A549 treated with AZD9567 at 1 μM for 4 hours (cell line): ENCODE measurements around the gene VANGL2. TPM values are rescaled to one million over a fixed set of nuclear protein-coding genes. Genes with fewer than 3 reads are reported as not detected.

Source experiments
- total RNA-seq: library from RNA; stranded (reverse); fragments of 200-300 nt; extraction: Qiagen RNA extraction; gene quantifications from 5 replicates; pipeline ENCODE4 v1.2.3, GENCODE V29; 2022; ENCODE audit not compliant: insufficient read depth

VANGL2 gene
- total RNA-seq = 0.45 to 0.94 TPM (median 0.55 TPM) in 5 replicates

DNA sequence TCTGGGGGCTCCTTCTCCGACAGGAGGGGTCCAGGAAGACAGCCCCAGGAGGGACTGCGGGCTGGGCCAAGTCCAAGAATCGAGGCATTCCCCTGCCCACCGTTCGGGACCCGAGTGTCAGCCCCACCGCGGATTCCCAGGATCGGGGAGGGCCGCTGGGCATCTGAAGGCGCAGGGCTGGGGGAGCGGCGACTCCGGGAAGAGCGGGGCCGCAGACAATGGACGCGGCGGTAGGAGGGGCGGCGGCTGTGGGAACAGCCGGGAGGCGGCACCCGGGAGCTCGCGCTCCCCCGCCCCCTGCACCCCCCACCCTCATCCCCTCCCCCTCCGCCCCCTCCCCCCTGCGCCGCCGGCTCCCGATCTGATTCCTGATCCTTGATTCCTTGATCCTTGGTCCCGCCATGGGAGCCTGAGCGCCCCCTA lies at the start of gene VANGL2:
Gene VANGL2, plus strand, starts transcription at position 342 of the 423 bp plus-strand sequence. CDS start 15,274 bp downstream, outside the sequence.

GRCh38 chr1:160366731-160367515 lies 33.4 kb upstream of the VANGL2 start, which contains the start of gene NHLH1:
Gene NHLH1, plus strand, starts transcription at chr1:160367071. Its CDS starts 3,661 bp downstream, at chr1:160370732.

Other genes with a start within 250 kb of the VANGL2 start
- gene ATP1A4, start 249.0 kb upstream of the VANGL2 start, total RNA-seq = not detected in 5 replicates
- gene CASQ1, start 210.0 kb upstream of the VANGL2 start, total RNA-seq = not detected in 5 replicates
- 164 to 184 TPM (median 175 TPM) in 5 replicates for gene PEA15, start 195.2 kb upstream of the VANGL2 start, total RNA-seq
- 34.5 to 56.1 TPM (median 52.5 TPM) in 5 replicates for gene DCAF8, start 138.0 kb upstream of the VANGL2 start, total RNA-seq
- gene PEX19, start 115.4 kb upstream of the VANGL2 start, total RNA-seq = 20.8 to 25.0 TPM (median 23.5 TPM) in 5 replicates
- gene COPA, start 57.3 kb upstream of the VANGL2 start, total RNA-seq = 78.7 to 86.5 TPM (median 79.8 TPM) in 5 replicates
- gene NCSTN, start 57.2 kb upstream of the VANGL2 start, total RNA-seq = 42.2 to 55.3 TPM (median 45.3 TPM) in 5 replicates
- gene NHLH1, start 33.5 kb upstream of the VANGL2 start, total RNA-seq = 0.39 to 0.85 TPM (median 0.50 TPM) in 4 of 5 replicates, not detected in the other
- gene SLAMF6, start 122.7 kb downstream of the VANGL2 start, total RNA-seq = not detected in 5 replicates
- not detected in 5 replicates for gene CD84, start 178.9 kb downstream of the VANGL2 start, total RNA-seq
- gene SLAMF1, start 246.5 kb downstream of the VANGL2 start, total RNA-seq = not detected in 5 replicates